HG03045 (cell line): ENCODE results near the gene EPPIN.
"Not testable (repeated sequence)": the region's sequence is repeated elsewhere in the genome, so short reads cannot be mapped to it uniquely, and the experiment has no call there.

Experiments
- ATAC-seq: cut with Tn5 transposase; IDR thresholded peaks from one replicate; pipeline ENCODE4 v1.9.1; 2021; ENCODE audit warnings: mild to moderate bottlenecking, moderate library complexity; ENCODE audit not compliant: unreplicated experiment

EPPIN gene

GRCh38 chr20:45547206-45547770 lies at the start of gene EPPIN:
Gene EPPIN, minus strand, starts transcription at chr20:45547401. Its CDS starts 44 bp downstream, at chr20:45547357.
- no peak for ATAC-seq

GRCh38 chr20:45595235-45595634 lies 48.0 kb upstream of the EPPIN start:
- ATAC-seq = no peak

- ATAC-seq = no peak
Measured at GRCh38 chr20:45593498-45593897, 46.3 kb upstream of the EPPIN start.

GRCh38 chr20:45592574-45593189 lies 45.5 kb upstream of the EPPIN start:
- no peak for ATAC-seq

GRCh38 chr20:45589725-45590124 lies 42.5 kb upstream of the EPPIN start:
- no peak for ATAC-seq

GRCh38 chr20:45588800-45589199 lies 41.6 kb upstream of the EPPIN start:
- ATAC-seq = no peak

GRCh38 chr20:45585986-45586385 lies 38.8 kb upstream of the EPPIN start:
- not testable (repeated sequence) for ATAC-seq

- not testable (repeated sequence) for ATAC-seq
Measured at GRCh38 chr20:45584294-45584693, 37.1 kb upstream of the EPPIN start.

GRCh38 chr20:45583502-45583901 lies 36.3 kb upstream of the EPPIN start:
- no peak for ATAC-seq

GRCh38 chr20:45581702-45582101 lies 34.5 kb upstream of the EPPIN start:
- no peak for ATAC-seq

- no peak for ATAC-seq
Measured at GRCh38 chr20:45579184-45579583, 32.0 kb upstream of the EPPIN start, which contains the start of gene WFDC8. Gene WFDC8, minus strand, starts transcription at chr20:45579284. Its CDS starts 37 bp downstream, at chr20:45579247.

GRCh38 chr20:45578231-45578630 lies 31.0 kb upstream of the EPPIN start:
- ATAC-seq = no peak

GRCh38 chr20:45576995-45577394 lies 29.8 kb upstream of the EPPIN start:
- ATAC-seq = no peak

GRCh38 chr20:45575931-45576330 lies 28.7 kb upstream of the EPPIN start:
- ATAC-seq = no peak

GRCh38 chr20:45569650-45570049 lies 22.4 kb upstream of the EPPIN start:
- not testable (repeated sequence) for ATAC-seq

- ATAC-seq = no peak
Measured at GRCh38 chr20:45564760-45565276, 17.6 kb upstream of the EPPIN start.

- ATAC-seq = no peak
Measured at GRCh38 chr20:45555198-45555597, 8.0 kb upstream of the EPPIN start.

GRCh38 chr20:45552456-45552855 lies 5.3 kb upstream of the EPPIN start:
- ATAC-seq = no peak

- ATAC-seq = no peak
Measured at GRCh38 chr20:45550765-45551164, 3.6 kb upstream of the EPPIN start.

GRCh38 chr20:45548410-45548809 lies 1.2 kb upstream of the EPPIN start:
- ATAC-seq = no peak

- no peak for ATAC-seq
Measured at GRCh38 chr20:45545754-45546453, 1.3 kb downstream of the EPPIN start.

- ATAC-seq = no peak
Measured at GRCh38 chr20:45545351-45545750, 1.9 kb downstream of the EPPIN start.
